ENCODE data around the gene PSME2. TPM values are rescaled to one million over a fixed set of nuclear protein-coding genes. Genes with fewer than 3 reads are reported as not detected.

Gene PSME2
- total RNA-seq, 1 donor from 2014 or later: 802 TPM

- intact Hi-C loops (cut with micrococcal nuclease): loop anchor here (5.0 to 10.0 kb wide), 2 partner anchors 195 to 558 kb away; partner anchors contain the start of genes LTB4R and LTB4R2
These were observed 29.2 kb downstream of the PSME2 start for GRCh38 chr14:24117179-24117578.

DNA sequence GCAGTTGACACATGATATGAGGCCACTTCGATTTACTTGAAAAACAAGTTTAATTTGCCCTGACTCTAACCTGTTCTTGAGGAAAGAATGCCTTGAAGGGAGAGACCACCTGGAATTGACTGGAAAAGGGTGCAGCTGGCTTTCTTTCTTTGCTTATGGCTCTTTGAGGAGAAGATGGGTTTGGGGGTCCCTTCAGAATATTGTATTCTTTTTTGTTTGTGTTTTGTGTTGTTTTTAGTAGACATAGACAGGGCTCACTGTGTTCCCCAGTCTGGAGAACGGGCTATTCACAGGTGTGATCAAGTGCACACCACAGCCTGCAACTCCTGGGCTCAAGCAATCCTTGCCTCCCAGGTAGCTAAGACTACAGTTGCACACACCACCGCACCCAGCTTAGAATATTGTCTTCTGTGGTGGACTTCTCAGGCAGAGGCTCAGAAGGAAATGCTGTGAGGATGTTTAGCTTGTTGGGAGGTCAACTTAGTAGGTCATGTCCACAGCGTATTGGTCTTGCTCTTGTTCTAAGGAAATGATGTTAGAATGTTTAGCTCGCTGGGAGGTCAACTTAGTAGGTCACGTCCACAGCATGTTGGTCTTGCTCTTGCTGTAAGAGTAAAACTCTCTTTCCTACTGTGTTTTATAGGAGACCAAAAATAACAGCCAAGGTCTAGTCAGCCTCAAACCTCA lies 30.1 kb downstream of the PSME2 start:
- intact Hi-C loops (cut with micrococcal nuclease): loop anchor here (5.0 to 10.0 kb wide), 2 partner anchors 196 to 559 kb away; partner anchors contain the start of genes LTB4R and LTB4R2

- intact Hi-C loops (cut with micrococcal nuclease): loop anchor here (1.0 to 10.0 kb wide), 6 partner anchors 46 to 814 kb away; partner anchors contain the start of genes DHRS1, IRF9, LTB4R and LTB4R2
These were observed 30.8 kb downstream of the PSME2 start for GRCh38 chr14:24115422-24116127.

DNA sequence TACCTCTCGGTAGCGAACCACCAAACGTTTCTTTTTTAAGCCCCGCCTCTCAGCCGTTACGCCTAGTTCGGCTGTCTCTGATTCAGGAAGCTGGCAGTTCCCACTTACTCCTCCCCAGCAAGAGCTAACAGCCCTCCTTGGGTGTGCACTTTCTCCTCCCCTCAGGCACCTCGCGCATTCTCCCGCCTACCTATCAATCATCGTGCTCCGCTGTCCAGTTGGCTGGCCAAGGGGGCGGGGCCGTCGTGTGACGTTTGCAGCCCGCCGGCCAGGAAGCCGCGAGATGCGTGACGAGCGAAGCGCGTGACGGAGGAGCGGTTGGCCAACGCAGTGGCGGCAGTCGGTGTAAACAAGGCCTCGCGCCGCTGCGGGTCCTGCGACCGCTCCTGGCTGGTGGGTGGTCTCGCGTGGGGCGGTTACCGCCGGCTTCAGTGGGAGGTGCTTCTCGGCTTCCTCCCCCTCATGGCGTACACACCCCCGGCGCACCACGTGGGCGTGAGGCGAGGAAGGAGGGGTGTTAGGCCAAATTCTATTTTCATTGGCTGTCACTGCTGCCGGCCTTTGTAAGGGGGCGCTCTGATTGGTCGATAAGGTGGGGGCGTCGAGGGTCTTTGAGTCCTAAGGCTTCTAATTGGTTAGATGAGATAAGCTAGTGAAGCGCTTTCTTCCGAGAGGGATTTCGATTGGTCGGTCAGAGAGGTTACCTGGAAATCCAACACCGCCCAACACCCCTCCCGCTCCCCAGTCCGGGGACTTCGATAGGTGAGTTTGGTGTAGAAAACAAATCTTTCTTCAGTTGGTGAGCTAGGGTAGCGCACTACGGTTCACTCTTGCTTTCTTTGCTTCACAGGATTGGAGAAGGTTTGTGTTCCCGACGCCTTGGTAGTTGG lies 31.6 kb downstream of the PSME2 start, which contains the start of the genes DCAF11 and NRL:
Gene DCAF11 (plus strand): TSS at position 246 of the 890 bp plus-strand sequence. CDS start 818 bp downstream, outside the sequence.
Gene NRL (minus strand): TSS at position 418 of the 890 bp plus-strand sequence. CDS start 32,101 bp downstream, outside the sequence.
- intact Hi-C loops (cut with micrococcal nuclease): loop anchor here (1.0 to 10.0 kb wide), 24 partner anchors 20 to 1185 kb away; partner anchors contain the start of genes ACIN1, C14orf119, CARMIL3 and CHMP4A

GRCh38 chr14:24113801-24114531 lies 32.4 kb downstream of the PSME2 start:
- intact Hi-C loops (cut with micrococcal nuclease): loop anchor here (1.0 to 10.0 kb wide), 19 partner anchors 20 to 1185 kb away; partner anchors contain the start of genes ACIN1, C14orf119, CARMIL3 and CHMP4A

GRCh38 chr14:24113379-24113800 lies 33.0 kb downstream of the PSME2 start:
- intact Hi-C loops (cut with micrococcal nuclease): loop anchor here (10.0 kb wide), 1 partner anchor 561 kb away; no protein-coding TSS in a partner anchor

DNA sequence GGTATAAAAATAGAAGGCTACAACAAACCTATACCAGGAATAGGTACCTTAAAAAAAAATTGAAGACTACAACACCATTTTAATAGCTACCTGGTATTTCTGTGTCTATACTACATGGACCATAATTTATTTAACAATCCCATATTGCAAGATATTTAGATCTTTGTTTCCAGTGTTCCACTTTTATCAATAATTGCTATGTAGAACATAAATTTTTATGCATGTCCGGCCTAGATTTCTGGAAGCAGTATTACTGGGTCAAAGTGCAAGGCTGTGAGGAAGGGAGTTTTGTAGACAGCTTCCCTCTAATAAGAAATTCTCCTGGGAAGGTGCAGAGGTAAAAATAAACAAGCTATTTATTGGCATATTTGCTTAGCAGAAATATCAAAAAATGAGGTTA lies 35.9 kb downstream of the PSME2 start:
- intact Hi-C loops (cut with micrococcal nuclease): loop anchor here (10.0 kb wide), 1 partner anchor 564 kb away; no protein-coding TSS in a partner anchor

- intact Hi-C loops (cut with micrococcal nuclease): loop anchor here (10.0 kb wide), 1 partner anchor 565 kb away; no protein-coding TSS in a partner anchor
These were observed 36.4 kb downstream of the PSME2 start for GRCh38 chr14:24110060-24110459.

DNA sequence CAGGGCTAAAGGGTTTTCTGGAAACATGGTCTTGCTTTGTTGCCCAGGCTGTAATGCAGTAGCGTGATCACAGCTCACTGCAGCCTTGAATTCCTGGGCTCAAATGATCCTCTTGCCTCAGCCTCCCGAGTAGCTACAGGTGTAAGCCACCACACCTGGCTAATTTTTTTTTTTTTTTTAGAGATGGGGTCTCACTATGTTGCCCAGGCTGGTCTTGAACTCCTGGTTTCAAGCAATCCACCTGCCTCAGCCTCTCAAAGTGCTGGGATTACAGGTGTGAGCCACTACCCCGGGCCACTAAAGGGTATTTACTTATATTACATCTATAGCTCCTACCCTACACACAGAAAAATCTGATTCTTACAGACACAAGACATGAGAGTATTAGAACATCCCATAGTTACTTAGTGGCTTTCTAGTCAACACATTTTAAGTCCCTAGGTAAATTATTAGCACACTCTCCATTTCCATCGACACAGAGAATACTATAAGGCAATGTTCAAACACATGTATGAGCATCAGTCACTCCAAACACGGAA lies 38.0 kb downstream of the PSME2 start:
- intact Hi-C loops (cut with micrococcal nuclease): loop anchor here (1.0 to 5.0 kb wide), 8 partner anchors 14 to 442 kb away; partner anchors contain the start of gene PCK2

GRCh38 chr14:24106672-24107271 lies 39.6 kb downstream of the PSME2 start:
- intact Hi-C loops (cut with micrococcal nuclease): loop anchor here (5.0 kb wide), 1 partner anchor 379 kb away; no protein-coding TSS in a partner anchor

- intact Hi-C loops (cut with micrococcal nuclease): loop anchor here (5.0 kb wide), 1 partner anchor 378 kb away; no protein-coding TSS in a partner anchor
These were observed 40.7 kb downstream of the PSME2 start for GRCh38 chr14:24105609-24106239.

DNA sequence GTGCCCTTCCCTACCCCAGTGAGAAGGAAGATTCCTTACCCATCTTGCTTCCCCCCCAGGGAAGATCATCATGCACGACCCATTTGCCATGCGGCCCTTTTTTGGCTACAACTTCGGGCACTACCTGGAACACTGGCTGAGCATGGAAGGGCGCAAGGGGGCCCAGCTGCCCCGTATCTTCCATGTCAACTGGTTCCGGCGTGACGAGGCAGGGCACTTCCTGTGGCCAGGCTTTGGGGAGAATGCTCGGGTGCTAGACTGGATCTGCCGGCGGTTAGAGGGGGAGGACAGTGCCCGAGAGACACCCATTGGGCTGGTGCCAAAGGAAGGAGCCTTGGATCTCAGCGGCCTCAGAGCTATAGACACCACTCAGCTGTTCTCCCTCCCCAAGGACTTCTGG lies 43.0 kb downstream of the PSME2 start:
- intact Hi-C loops (cut with micrococcal nuclease): no loop called here

DNA sequence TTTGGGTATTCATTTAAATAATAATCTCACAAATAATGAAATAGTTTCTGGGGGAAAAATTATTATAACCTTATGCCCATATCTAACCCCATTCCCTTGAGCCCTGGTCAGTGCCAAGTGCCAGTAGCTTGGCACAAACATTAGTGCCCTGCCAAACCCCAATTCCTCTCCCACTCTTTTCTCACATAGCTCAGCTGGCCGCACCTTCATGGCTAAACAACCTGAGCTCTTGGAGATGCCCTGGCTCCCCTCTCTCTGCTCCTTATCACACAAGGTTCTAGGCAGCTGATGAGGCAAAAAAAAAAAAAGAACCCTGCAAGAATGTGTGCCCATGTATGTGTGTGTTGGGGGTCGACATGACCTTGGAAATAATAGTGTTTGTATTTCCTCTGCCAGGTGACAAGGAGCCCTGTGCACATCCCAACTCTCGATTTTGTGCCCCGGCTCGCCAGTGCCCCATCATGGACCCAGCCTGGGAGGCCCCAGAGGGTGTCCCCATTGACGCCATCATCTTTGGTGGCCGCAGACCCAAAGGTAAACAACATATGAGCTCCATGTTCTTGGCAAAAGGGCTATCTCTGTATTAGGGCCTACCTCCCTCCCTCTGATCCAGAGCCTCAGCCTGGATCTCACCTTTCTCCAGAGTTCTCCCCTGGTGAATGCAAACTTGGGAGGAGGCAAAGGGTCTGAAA lies 43.9 kb downstream of the PSME2 start:
- intact Hi-C loops (cut with micrococcal nuclease): no loop called here

DNA sequence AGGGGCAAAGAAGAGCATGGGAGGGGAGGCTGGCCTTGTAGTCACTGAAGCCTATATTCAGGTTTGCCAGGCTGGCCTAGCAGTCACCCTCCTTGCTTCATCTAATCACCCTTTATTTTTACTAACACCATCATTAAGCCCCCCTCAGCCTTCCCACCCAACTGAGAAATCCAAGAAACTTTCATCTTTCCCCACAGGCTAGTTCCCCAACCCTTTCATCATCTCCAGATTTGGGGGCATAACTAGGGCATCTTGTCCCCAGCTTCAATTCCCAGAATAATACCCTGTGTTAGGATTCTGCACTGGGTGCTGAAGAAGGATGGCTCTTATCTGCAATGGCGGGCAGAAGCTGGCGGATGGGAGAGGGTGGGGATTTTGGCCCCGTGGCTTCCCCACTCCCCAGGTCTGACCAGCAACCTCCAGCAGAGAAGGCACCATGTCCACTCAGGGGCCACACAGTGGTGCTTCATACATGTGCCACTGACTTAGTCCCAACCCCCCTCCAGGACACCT lies 45.4 kb downstream of the PSME2 start:
- intact Hi-C loops (cut with micrococcal nuclease): no loop called here

DNA sequence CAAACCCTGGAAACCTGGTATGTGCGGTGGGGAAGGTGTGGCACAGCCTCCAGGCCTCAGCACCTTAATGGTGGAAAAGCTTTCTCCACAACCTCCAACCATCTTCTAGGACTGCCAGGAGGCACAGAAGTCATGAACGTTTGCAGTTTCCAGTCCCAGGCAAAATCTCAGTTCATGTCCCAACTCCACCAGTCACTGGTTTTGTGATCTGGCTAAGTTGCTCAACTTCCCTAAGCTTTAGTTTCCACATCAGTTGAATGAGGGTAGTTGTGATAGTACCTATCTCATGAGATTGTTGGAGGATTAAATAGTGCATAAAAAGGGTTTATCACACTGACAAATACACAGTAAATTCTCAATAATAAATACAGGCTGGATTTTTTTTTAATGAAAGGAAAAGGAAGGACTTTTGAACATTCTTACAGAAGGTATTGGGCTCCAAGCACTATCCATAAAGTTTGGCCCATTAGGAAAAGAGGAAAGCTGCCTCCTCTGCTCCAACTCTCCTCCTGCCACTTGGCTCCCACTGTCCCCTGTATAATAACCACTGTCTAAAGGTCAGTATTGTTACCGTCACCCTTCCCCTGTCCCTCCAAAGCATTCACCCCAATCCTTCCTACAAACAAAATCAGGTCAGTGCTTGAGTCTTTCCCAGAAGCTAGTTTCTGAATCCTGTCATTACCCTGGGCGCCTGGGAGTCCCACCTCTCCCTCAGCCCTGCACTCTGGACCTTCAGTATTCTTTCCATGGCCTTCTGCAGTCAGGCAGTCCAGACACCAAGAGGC lies 46.0 kb downstream of the PSME2 start:
- intact Hi-C loops (cut with micrococcal nuclease): no loop called here

DNA sequence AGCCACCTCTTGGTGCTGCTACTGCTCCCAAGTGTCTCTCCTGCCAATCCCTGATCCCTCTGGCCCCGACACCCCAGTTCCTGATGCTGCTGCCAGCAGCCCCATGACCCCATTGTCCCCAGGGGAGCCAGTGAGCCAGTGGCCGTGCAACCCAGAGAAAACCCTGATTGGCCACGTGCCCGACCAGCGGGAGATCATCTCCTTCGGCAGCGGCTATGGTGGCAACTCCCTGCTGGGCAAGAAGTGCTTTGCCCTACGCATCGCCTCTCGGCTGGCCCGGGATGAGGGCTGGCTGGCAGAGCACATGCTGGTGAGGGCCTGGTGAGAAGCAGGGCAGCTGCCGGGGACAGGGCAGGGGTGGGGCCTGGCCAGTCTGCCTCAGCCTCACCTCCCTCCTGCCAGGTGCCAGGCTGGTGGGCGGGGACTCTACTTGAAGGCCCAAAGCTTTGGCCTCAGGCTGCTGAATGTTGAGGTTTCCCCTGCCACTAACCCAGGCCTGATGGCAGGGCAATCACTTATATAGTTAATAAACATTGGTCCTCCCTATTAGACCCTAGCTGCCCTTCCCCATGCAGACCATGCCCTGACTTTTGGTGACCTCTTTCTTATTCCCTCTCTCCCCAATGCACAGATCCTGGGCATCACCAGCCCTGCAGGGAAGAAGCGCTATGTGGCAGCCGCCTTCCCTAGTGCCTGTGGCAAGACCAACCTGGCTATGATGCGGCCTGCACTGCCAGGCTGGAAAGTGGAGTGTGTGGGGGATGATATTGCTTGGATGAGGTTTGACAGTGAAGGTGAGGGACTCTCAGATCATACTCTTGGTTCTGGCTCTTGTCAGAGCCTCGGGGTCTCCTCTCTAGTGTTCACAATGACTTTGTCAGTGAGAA lies 47.2 kb downstream of the PSME2 start:
- intact Hi-C loops (cut with micrococcal nuclease): no loop called here

Data from T-helper 1 cell treated with Interleukin-12 subunit alpha and Interleukin-12 subunit beta and Interleukin-4 antibody, amounts not matched to agents 30 ng/mL and 1 ng/mL, for 36 hours (primary cell).